KMS-11 (cell line): ENCODE measurements around the gene FAXC.
"Not testable (repeated sequence)": the region's sequence is repeated elsewhere in the genome, so short reads cannot be mapped to it uniquely, and the experiment has no call there.

Experiments
- H2AFZ ChIP-seq: fragments of 200-600 bp; sonication (generic); 2 replicates; pipeline ENCODE4 v1.6.1; 2016; ENCODE audit warnings: antibody characterized with exemption, mixed run types, low read depth
- H3K27ac ChIP-seq: fragments of 200-600 bp; sonication (generic); 2 replicates; pipeline ENCODE4 v1.6.1; 2016; ENCODE audit warnings: mild to moderate bottlenecking, mixed run types
- H3K27me3 ChIP-seq: fragments of 200-600 bp; sonication (generic); 2 replicates; pipeline ENCODE4 v1.6.1; 2017; ENCODE audit warnings: mild to moderate bottlenecking, low read depth, mixed run types, moderate library complexity; ENCODE audit not compliant: insufficient read depth
- H3K36me3 ChIP-seq: fragments of 200-600 bp; sonication (generic); 2 replicates; pipeline ENCODE4 v1.6.1; 2017; ENCODE audit warnings: mild to moderate bottlenecking, mixed run types; ENCODE audit not compliant: insufficient read depth
- H3K4me1 ChIP-seq: fragments of 200-600 bp; sonication (generic); 2 replicates; pipeline ENCODE4 v1.6.1; 2016; ENCODE audit warnings: mild to moderate bottlenecking, low read depth, mixed run types; ENCODE audit not compliant: poor library complexity, severe bottlenecking
- H3K4me2 ChIP-seq: fragments of 200-600 bp; sonication (generic); 2 replicates; pipeline ENCODE4 v1.7.0; 2016; ENCODE audit warnings: mild to moderate bottlenecking, mixed run types
- H3K4me3 ChIP-seq: fragments of 200-600 bp; sonication (generic); IDR thresholded peaks from 2 replicates; pipeline ENCODE4 v1.6.1; 2017; ENCODE audit warnings: low read depth, low read length, mixed read lengths; ENCODE audit not compliant: insufficient read depth
- H3K79me2 ChIP-seq: fragments of 200-600 bp; sonication (generic); 2 replicates; pipeline ENCODE4 v1.6.1; 2016; ENCODE audit warnings: low read depth, mixed run types; ENCODE audit not compliant: insufficient read depth
- H3K9ac ChIP-seq: fragments of 200-600 bp; sonication (generic); 2 replicates; pipeline ENCODE4 v1.6.1; 2016; ENCODE audit warnings: mild to moderate bottlenecking, mixed run types
- H4K20me1 ChIP-seq: fragments of 200-600 bp; sonication (generic); 2 replicates; pipeline ENCODE4 v1.6.1; 2016; ENCODE audit warnings: mild to moderate bottlenecking, mixed run types; ENCODE audit not compliant: insufficient read depth
- CTCF ChIP-seq: fragments of 200-600 bp; sonication (generic); conservative IDR thresholded peaks from 2 replicates; pipeline ENCODE4 v1.6.1; 2017; ENCODE audit warnings: low read depth, mild to moderate bottlenecking, antibody characterized with exemption, low read length, moderate library complexity, mixed read lengths

FAXC gene

GRCh38 chr6:99344289-99344688 is 5.2 kb downstream of the FAXC start:
- no peak for TF ChIP-seq CTCF
- Histone ChIP-seq H3K79me2 (no peaks in the 10 kb centered on the region), H3K4me1 (no peaks in the 10 kb centered on the region), H3K27me3 (no peaks in the 10 kb centered on the region), H3K27ac (no peak overlapping the region), H2AFZ (no peak overlapping the region), H4K20me1 (no peaks in the 10 kb centered on the region), H3K9ac (no peak overlapping the region), H3K36me3 (no peaks in the 10 kb centered on the region), H3K4me2 (no peak overlapping the region), H3K4me3 (no peak overlapping the region)

DNA sequence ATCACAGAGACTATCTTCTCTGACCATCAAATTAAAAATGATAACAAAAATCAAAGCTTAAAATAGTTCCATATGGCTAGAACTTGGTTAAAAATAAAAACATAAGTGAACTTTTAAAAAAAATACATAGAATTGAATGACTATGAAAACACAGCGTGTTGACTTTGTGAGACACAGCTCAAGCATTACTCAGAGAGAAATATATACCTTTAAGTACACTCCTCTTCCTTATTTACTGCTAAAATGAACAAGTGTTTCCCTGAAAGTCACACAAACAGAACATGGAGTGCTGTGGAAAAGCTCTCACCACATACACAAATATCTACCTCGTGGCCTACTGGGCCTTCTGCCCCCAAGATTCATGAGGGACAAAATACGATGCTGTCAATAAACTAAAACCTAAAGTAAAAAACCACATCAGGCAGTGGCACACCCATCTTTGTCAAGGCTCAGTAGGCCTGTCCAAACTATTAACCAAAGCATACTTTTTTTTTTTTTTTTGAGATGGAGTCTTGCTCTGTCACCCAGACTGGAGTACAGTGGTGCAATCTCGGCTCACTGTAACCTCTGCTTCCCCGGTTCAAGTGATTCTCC is 7.5 kb downstream of the FAXC start:
- TF ChIP-seq CTCF, result no peak
- no peak overlapping the region for H3K4me2 ChIP-seq
- no peak overlapping the region for H2AFZ ChIP-seq
- H3K36me3 ChIP-seq, result no peaks in the 10 kb centered on the region
- H4K20me1 ChIP-seq, result no peaks in the 10 kb centered on the region
- H3K9ac ChIP-seq, result no peak overlapping the region
- no peaks in the 10 kb centered on the region for H3K79me2 ChIP-seq
- H3K27me3 ChIP-seq, result no peaks in the 10 kb centered on the region
- no peak overlapping the region for H3K4me3 ChIP-seq
- no peak overlapping the region for H3K27ac ChIP-seq
- no peaks in the 10 kb centered on the region for H3K4me1 ChIP-seq

DNA sequence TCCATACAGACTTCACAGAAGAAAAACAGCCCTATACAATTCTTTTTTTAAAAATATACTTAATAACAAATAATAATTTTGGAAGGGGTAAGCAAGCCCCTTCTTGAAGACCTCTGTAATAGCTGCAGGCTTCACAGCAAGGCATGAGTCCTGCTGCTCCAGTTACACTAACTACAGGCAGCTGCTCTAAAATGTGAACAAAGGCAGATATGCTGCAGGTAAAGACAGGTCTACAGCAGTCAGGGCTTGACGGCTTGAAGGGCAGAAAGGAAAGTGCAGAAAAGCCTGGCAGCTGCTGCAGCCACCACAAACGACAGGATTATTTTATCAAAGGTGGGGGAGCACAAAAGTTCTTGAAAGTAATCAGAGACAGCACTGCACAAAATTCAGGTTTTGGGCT is 11.3 kb downstream of the FAXC start:
- Histone ChIP-seq H3K9ac (no peak overlapping the region), H3K27me3 (no peaks in the 10 kb centered on the region), H3K4me1 (peaks cover 18% of the 10 kb centered on the region), H3K79me2 (no peaks in the 10 kb centered on the region), H3K27ac (no peak overlapping the region), H4K20me1 (no peaks in the 10 kb centered on the region), H2AFZ (no peak overlapping the region), H3K4me3 (no peak overlapping the region), H3K4me2 (no peak overlapping the region), H3K36me3 (no peaks in the 10 kb centered on the region)
- TF ChIP-seq CTCF, result no peak

- not testable (repeated sequence) for H3K4me3 ChIP-seq, H3K9ac ChIP-seq, H3K27me3 ChIP-seq, H3K79me2 ChIP-seq, H3K36me3 ChIP-seq, H2AFZ ChIP-seq, H3K27ac ChIP-seq, H4K20me1 ChIP-seq, H3K4me2 ChIP-seq
- peaks cover 47% of the 10 kb centered on the region for H3K4me1 ChIP-seq
Observed at GRCh38 chr6:99335298-99335697, 14.2 kb downstream of the FAXC start.

DNA sequence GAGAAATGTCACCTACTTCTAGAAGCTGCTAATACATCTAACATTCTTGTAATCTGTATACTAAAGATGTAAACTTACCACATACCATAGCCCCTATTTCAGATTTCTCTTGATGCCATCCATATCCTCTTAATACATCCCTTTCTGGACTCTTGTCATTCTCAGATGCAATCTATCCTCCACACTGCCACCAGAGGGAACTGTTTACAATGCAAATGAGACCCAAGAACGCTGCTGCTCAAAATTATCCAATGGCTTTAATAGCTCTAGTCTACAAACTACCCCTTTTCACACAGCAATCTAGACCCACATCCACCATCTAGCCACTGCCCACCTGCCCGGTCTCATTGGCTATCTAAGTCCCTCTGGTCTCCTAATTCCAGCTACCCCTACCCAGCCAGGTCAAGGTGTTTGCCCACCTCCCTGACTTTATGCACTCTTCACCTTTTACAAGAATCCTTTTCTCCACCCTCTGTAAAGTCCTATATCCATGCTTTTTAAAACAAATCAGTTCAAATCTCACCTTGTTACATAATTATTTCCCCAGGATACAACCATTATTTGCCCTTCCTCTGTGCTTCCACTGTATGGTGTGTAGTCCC is 14.8 kb downstream of the FAXC start:
- H3K9ac ChIP-seq, result no peak overlapping the region
- H3K4me3 ChIP-seq, result no peak overlapping the region
- peak; percentile 52; the same call in 1 of the 2 replicates for TF ChIP-seq CTCF
- H3K4me1 ChIP-seq, result peaks cover 52% of the 10 kb centered on the region
- H3K4me2 ChIP-seq, result peak overlapping the region; percentile 21; the same call in 1 of the 2 replicates
- H3K27ac ChIP-seq, result no peak overlapping the region
- no peaks in the 10 kb centered on the region for H3K36me3 ChIP-seq
- no peaks in the 10 kb centered on the region for H3K79me2 ChIP-seq
- no peaks in the 10 kb centered on the region for H4K20me1 ChIP-seq
- H2AFZ ChIP-seq, result peak overlapping the region; percentile 25; the same call in 1 of the 2 replicates
- no peaks in the 10 kb centered on the region for H3K27me3 ChIP-seq
